Osteocyte (in vitro differentiated cells): ENCODE results near the gene GTF2A1. TPM values are rescaled to one million over a fixed set of nuclear protein-coding genes. Genes with fewer than 3 reads are reported as not detected.

Experiments
- DNase-seq: peaks from one replicate; pipeline ENCODE4 v3.0.0; 2021; ENCODE audit warnings: mixed read lengths; ENCODE audit not compliant: unreplicated experiment; ENCODE audit errors: extremely low spot score
- H3K27ac Mint-ChIP-seq: one replicate; pipeline ENCODE4 v1.8.0; 2021; ENCODE audit warnings: mild to moderate bottlenecking, mixed read lengths; ENCODE audit not compliant: unreplicated experiment
- H3K27me3 Mint-ChIP-seq: one replicate; pipeline ENCODE4 v1.8.0; 2021; ENCODE audit warnings: mixed read lengths; ENCODE audit not compliant: unreplicated experiment
- H3K36me3 Mint-ChIP-seq: one replicate; pipeline ENCODE4 v1.8.0; 2021; ENCODE audit warnings: mixed read lengths; ENCODE audit not compliant: unreplicated experiment
- H3K4me1 Mint-ChIP-seq: one replicate; pipeline ENCODE4 v1.8.0; 2021; ENCODE audit warnings: mixed read lengths; ENCODE audit not compliant: unreplicated experiment
- H3K4me3 Mint-ChIP-seq: one replicate; pipeline ENCODE4 v1.8.0; 2021; ENCODE audit warnings: mild to moderate bottlenecking, moderate library complexity, mixed read lengths; ENCODE audit not compliant: unreplicated experiment
- H3K9me3 Mint-ChIP-seq: one replicate; pipeline ENCODE4 v1.8.0; 2021; ENCODE audit warnings: mixed read lengths; ENCODE audit not compliant: unreplicated experiment
- total RNA-seq: library from RNA; stranded (reverse); gene quantifications from 2 replicates; pipeline ENCODE4 v1.2.1, GENCODE V29; 2021
- TF ChIP-seq, protein P1 (sequence below): fragments of 200-600 bp; sonication (generic); IDR thresholded peaks from 2 replicates; pipeline ENCODE4 v1.5.0; 2021; ENCODE audit warnings: antibody characterized with exemption, mild to moderate bottlenecking, moderate library complexity

GTF2A1 gene
- total RNA-seq, 1 donor from 2014 or later: 40.8 TPM

DNA sequence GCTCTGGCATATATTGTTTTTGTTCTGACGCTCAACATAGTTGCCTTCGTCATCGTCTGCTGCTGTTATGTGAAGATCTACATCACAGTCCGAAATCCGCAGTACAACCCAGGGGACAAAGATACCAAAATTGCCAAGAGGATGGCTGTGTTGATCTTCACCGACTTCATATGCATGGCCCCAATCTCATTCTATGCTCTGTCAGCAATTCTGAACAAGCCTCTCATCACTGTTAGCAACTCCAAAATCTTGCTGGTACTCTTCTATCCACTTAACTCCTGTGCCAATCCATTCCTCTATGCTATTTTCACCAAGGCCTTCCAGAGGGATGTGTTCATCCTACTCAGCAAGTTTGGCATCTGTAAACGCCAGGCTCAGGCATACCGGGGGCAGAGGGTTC lies 77.0 kb downstream of the GTF2A1 start:
- Mint-ChIP-seq H3K27ac (no peak overlapping the region), H3K36me3 (no peaks in the 10 kb centered on the region), H3K4me3 (no peak overlapping the region), H3K4me1 (no peaks in the 10 kb centered on the region), H3K27me3 (peaks cover 9% of the 10 kb centered on the region), H3K9me3 (peaks cover 5% of the 10 kb centered on the region)
- TF ChIP-seq, protein P1, sequence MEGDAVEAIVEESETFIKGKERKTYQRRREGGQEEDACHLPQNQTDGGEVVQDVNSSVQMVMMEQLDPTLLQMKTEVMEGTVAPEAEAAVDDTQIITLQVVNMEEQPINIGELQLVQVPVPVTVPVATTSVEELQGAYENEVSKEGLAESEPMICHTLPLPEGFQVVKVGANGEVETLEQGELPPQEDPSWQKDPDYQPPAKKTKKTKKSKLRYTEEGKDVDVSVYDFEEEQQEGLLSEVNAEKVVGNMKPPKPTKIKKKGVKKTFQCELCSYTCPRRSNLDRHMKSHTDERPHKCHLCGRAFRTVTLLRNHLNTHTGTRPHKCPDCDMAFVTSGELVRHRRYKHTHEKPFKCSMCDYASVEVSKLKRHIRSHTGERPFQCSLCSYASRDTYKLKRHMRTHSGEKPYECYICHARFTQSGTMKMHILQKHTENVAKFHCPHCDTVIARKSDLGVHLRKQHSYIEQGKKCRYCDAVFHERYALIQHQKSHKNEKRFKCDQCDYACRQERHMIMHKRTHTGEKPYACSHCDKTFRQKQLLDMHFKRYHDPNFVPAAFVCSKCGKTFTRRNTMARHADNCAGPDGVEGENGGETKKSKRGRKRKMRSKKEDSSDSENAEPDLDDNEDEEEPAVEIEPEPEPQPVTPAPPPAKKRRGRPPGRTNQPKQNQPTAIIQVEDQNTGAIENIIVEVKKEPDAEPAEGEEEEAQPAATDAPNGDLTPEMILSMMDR: no peak
- DNase-seq: no peak

DNA sequence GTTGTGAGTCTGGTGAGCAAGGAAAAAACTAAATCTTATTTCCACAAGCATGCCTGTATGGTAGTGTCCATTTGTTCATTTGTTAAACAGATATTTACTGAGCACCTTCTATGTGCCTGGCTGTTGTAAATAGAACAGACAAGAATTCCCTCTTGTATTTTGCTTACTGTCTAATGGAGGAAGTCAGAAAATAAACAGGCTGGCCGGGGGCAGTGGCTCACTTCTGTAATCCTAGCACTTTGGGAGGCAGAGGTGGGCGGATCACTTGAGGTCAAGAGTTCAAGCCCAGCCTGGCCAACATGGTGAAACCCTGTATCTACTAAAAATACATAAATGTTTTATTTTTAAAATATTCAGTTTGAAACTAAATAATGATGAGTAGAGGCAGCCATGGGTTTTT lies 79.3 kb downstream of the GTF2A1 start:
- Mint-ChIP-seq H3K27ac (no peak overlapping the region), H3K9me3 (peaks cover 5% of the 10 kb centered on the region), H3K27me3 (peaks cover 3% of the 10 kb centered on the region), H3K4me3 (no peak overlapping the region), H3K4me1 (no peaks in the 10 kb centered on the region), H3K36me3 (no peaks in the 10 kb centered on the region)
- DNase-seq: no peak
- TF ChIP-seq, protein P1: no peak

DNA sequence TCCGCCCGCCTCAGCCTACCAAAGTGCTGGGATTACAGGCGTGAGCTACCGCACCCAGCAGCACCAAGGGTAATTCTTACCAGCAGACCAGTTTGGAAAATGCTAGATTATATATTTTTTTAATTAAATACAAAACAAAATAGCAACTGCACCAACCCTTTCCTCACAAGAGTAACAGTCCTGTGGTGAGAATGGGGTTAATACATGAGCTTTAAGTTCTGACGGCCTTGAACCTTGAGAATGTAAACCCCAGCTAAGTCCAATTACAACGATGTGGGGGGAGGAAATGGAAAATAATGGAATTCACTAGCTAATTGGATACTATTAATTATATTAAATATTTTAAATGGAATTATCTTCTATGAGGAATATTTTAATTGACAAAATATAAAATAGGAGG lies 82.3 kb downstream of the GTF2A1 start:
- TF ChIP-seq, protein P1: no peak
- H3K27me3 Mint-ChIP-seq: no peaks in the 10 kb centered on the region
- DNase-seq: no peak
- H3K4me1 Mint-ChIP-seq: no peaks in the 10 kb centered on the region
- H3K4me3 Mint-ChIP-seq: no peak overlapping the region
- no peak overlapping the region for H3K27ac Mint-ChIP-seq
- H3K36me3 Mint-ChIP-seq: no peaks in the 10 kb centered on the region
- H3K9me3 Mint-ChIP-seq: no peaks in the 10 kb centered on the region

DNA sequence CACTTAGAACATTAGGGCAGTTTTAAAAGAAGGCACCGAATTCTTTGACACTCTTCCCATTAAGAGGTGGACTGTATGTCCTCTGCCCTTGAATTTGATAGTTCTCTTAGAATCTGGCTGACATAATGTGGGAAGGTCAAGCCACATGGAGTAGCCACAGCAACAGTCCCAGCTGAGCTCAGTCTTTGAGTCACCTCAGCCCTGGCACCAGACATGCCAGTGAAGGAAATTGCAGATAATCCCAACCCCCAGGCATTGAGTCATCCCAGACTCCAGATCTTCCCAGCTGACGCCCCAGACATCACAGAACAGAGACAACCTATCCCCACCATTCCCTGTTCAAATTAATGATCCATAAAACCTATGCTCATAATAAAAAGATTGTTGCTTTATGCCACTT lies 83.4 kb downstream of the GTF2A1 start:
- DNase-seq: no peak
- TF ChIP-seq, protein P1: no peak
- H3K36me3 Mint-ChIP-seq: no peaks in the 10 kb centered on the region
- no peaks in the 10 kb centered on the region for H3K27me3 Mint-ChIP-seq
- H3K9me3 Mint-ChIP-seq: no peaks in the 10 kb centered on the region
- no peak overlapping the region for H3K4me3 Mint-ChIP-seq
- H3K27ac Mint-ChIP-seq: no peak overlapping the region
- no peaks in the 10 kb centered on the region for H3K4me1 Mint-ChIP-seq

DNA sequence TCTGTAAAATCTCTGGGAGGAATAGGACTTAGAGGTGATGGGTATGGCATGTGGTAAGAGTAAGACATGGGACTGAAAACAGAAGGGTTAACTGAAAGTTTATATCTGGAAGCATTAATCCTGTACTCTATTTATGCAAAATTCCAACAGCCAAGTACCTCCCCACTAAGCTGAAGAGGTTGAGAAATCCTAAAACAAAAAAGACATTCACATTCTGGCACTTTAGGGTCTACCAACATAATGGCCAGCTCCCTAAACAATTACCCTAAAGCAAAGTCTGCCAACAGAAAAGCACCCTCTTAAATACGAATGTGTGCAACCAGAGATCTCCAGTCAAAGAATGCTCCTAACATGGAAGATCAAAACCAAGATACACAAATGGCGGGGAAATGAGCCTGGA lies 87.4 kb downstream of the GTF2A1 start:
- no peak for DNase-seq
- H3K27ac Mint-ChIP-seq: no peak overlapping the region
- no peaks in the 10 kb centered on the region for H3K4me1 Mint-ChIP-seq
- H3K4me3 Mint-ChIP-seq: no peak overlapping the region
- no peaks in the 10 kb centered on the region for H3K9me3 Mint-ChIP-seq
- no peaks in the 10 kb centered on the region for H3K36me3 Mint-ChIP-seq
- TF ChIP-seq, protein P1: no peak
- no peaks in the 10 kb centered on the region for H3K27me3 Mint-ChIP-seq
